ENCODE measurements around the gene FTO. TPM values are rescaled to one million over a fixed set of nuclear protein-coding genes. Genes with fewer than 3 reads are reported as not detected.

Gene FTO
- total RNA-seq, 1 experiment from 2014 or later: 125 TPM

DNA sequence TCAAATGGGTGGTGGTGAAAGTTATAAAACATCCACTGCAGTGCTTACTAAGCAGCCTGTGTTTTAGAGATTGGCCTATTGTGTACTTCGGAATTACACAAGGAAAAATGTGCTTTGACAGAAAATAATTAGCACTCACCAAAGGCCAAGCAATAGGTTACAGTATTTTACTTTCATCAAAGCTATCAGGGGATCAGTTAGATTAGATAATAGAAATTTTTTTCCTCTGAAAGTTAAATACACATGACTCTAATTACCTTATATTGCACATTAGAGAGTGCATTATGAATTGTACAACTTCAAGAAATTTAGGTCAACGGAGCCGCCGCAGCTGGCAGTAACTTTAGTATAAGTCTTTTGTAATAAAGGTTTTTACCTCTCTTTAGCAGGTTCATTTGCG is 232.6 kb downstream of the FTO start:
- Histone ChIP-seq H3K9ac (ENCODE audit: low read length) (no peak overlapping the region), H3K27me3 (ENCODE audit: low read length) (no peaks in the 10 kb centered on the region), H3K27ac (ENCODE audit: low read length) (no peak overlapping the region), H3K9me2 (replicated peaks; ENCODE audit: insufficient read depth, low read length) (no peaks in the 10 kb centered on the region), H3K36me3 (ENCODE audit: insufficient read depth, low read length) (peaks cover 5% of the 10 kb centered on the region; the same call in 1 of the 2 replicates), H3K4me2 (ENCODE audit: low read depth, low read length, poor library complexity, severe bottlenecking) (no peak overlapping the region), H3K4me3 (ENCODE audit: low read length) (no peak overlapping the region), H3K79me2 (ENCODE audit: low read length) (peaks cover 11% of the 10 kb centered on the region), H4K20me1 (ENCODE audit: insufficient read depth, low read depth, low read length) (no peaks in the 10 kb centered on the region), H3K9me3 (ENCODE audit: low read length) (no peaks in the 10 kb centered on the region), H3K4me1 (ENCODE audit: low read length) (no peaks in the 10 kb centered on the region), H2AFZ (ENCODE audit: low read length) (no peak overlapping the region)
- no peak for DNase-seq

GRCh38 chr16:53937161-53937880 is 233.4 kb downstream of the FTO start:
- Histone ChIP-seq H4K20me1 (ENCODE audit: insufficient read depth, low read depth, low read length) (no peaks in the 10 kb centered on the region), H3K4me3 (ENCODE audit: low read length) (no peak overlapping the region), H3K27me3 (ENCODE audit: low read length) (no peaks in the 10 kb centered on the region), H2AFZ (ENCODE audit: low read length) (no peak overlapping the region), H3K27ac (ENCODE audit: low read length) (no peak overlapping the region), H3K9ac (ENCODE audit: low read length) (no peak overlapping the region), H3K79me2 (ENCODE audit: low read length) (peaks cover 10% of the 10 kb centered on the region; the same call in 1 of the 2 replicates), H3K4me1 (ENCODE audit: low read length) (no peaks in the 10 kb centered on the region), H3K36me3 (ENCODE audit: insufficient read depth, low read length) (peaks cover 5% of the 10 kb centered on the region; the same call in 1 of the 2 replicates), H3K9me2 (replicated peaks; ENCODE audit: insufficient read depth, low read length) (no peaks in the 10 kb centered on the region), H3K4me2 (ENCODE audit: low read depth, low read length, poor library complexity, severe bottlenecking) (no peak overlapping the region), H3K9me3 (ENCODE audit: low read length) (no peaks in the 10 kb centered on the region)
- no peak for DNase-seq

DNA sequence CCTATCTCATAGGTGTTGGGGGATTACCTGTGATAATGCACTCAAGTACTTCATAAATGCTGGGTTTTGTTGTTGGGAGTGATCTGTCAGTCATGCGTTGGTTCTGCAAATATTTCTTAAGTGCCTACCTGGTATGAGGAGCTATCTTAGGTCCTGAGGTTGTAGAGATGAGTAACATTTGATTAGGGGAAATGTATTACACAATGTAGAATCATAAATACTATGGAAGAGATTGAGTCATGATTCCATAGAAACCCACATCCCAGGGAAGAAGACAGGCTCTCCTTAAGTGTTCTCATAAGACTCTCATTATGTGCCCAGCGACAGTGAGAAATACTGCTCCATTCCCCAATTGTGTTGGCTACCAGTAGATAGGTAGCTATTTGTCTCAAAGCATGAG is 240.1 kb downstream of the FTO start:
- Histone ChIP-seq H3K4me3 (ENCODE audit: low read length) (no peak overlapping the region), H3K4me1 (ENCODE audit: low read length) (peaks cover 46% of the 10 kb centered on the region), H3K27ac (ENCODE audit: low read length) (0 out of 2 replicates have a peak overlapping the region, but pooled peaks have one; percentile 6), H3K9me3 (ENCODE audit: low read length) (no peaks in the 10 kb centered on the region), H3K36me3 (ENCODE audit: insufficient read depth, low read length) (no peaks in the 10 kb centered on the region), H3K27me3 (ENCODE audit: low read length) (no peaks in the 10 kb centered on the region), H3K79me2 (ENCODE audit: low read length) (peaks cover 42% of the 10 kb centered on the region), H3K4me2 (ENCODE audit: low read depth, low read length, poor library complexity, severe bottlenecking) (peak overlapping the region; percentile 37), H2AFZ (ENCODE audit: low read length) (no peak overlapping the region), H4K20me1 (ENCODE audit: insufficient read depth, low read depth, low read length) (no peaks in the 10 kb centered on the region), H3K9me2 (replicated peaks; ENCODE audit: insufficient read depth, low read length) (no peaks in the 10 kb centered on the region), H3K9ac (ENCODE audit: low read length) (no peak overlapping the region)
- DNase-seq: no peak

DNA sequence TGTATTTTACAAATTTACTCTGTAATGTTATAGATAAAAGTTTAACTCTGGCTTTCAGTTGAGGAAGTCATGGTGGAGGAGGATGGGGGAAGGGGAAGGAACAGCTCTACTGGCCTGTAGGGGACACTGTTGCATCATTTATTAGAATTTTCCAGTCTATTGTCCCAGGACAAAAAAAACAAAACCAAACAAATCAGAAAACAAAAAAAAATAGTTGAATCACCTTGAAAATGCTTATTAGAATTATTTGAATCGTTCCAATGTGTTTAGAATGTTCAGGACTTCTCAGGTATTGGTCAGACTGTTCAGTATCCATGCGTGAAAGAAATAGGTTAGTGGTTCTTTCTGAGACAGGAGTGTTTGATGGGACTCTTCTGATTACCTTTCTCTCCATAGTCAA is 242.0 kb downstream of the FTO start:
- peak; percentile 83 for DNase-seq
- Histone ChIP-seq H3K4me3 (ENCODE audit: low read length) (no peak overlapping the region), H3K27me3 (ENCODE audit: low read length) (no peaks in the 10 kb centered on the region), H3K4me1 (ENCODE audit: low read length) (peaks cover 64% of the 10 kb centered on the region), H3K27ac (ENCODE audit: low read length) (no peak overlapping the region), H3K4me2 (ENCODE audit: low read depth, low read length, poor library complexity, severe bottlenecking) (no peak overlapping the region), H3K36me3 (ENCODE audit: insufficient read depth, low read length) (no peaks in the 10 kb centered on the region), H3K79me2 (ENCODE audit: low read length) (peaks cover 53% of the 10 kb centered on the region), H3K9me3 (ENCODE audit: low read length) (no peaks in the 10 kb centered on the region), H3K9ac (ENCODE audit: low read length) (no peak overlapping the region), H4K20me1 (ENCODE audit: insufficient read depth, low read depth, low read length) (no peaks in the 10 kb centered on the region), H3K9me2 (replicated peaks; ENCODE audit: insufficient read depth, low read length) (no peaks in the 10 kb centered on the region), H2AFZ (ENCODE audit: low read length) (no peak overlapping the region)

DNA sequence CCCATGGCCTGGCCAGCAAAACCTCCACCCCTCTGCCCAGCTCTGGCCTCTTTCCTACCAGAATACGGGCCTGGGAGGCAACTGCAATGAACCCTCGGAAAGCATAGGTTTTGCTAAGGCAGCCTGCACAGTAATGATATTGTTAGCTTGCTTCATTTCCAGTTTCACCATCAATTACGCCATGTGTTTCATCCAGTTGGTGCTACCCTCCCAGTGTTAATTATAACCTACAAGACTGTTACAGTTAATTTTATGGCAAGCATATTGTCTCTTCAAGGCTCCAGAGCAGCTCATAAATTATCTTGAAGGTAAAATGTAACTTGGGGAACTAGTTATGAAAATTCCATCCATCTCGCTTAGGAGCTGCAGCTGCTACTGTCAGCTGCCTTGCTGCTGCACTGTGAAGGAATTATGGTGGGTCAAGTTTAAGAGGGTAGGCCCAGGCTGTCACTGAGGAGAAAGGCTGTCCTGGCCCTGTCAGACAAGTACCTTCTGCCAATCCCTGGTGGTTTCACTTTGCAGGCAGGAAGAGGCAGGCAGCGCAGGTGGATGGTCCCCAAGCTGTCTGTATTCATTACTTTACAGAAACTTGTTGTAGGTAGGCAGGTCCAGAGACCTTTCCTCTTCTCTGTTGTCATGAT is 242.9 kb downstream of the FTO start:
- no peak for DNase-seq
- Histone ChIP-seq H3K9me2 (replicated peaks; ENCODE audit: insufficient read depth, low read length) (no peaks in the 10 kb centered on the region), H3K27ac (ENCODE audit: low read length) (no peak overlapping the region), H3K27me3 (ENCODE audit: low read length) (no peaks in the 10 kb centered on the region), H3K4me3 (ENCODE audit: low read length) (no peak overlapping the region), H4K20me1 (ENCODE audit: insufficient read depth, low read depth, low read length) (no peaks in the 10 kb centered on the region), H2AFZ (ENCODE audit: low read length) (no peak overlapping the region), H3K4me1 (ENCODE audit: low read length) (peaks cover 73% of the 10 kb centered on the region), H3K9me3 (ENCODE audit: low read length) (no peaks in the 10 kb centered on the region), H3K4me2 (ENCODE audit: low read depth, low read length, poor library complexity, severe bottlenecking) (no peak overlapping the region), H3K9ac (ENCODE audit: low read length) (no peak overlapping the region), H3K79me2 (ENCODE audit: low read length) (peaks cover 62% of the 10 kb centered on the region), H3K36me3 (ENCODE audit: insufficient read depth, low read length) (no peaks in the 10 kb centered on the region)

- Histone ChIP-seq H2AFZ (ENCODE audit: low read length) (no peak overlapping the region), H3K27me3 (ENCODE audit: low read length) (no peaks in the 10 kb centered on the region), H3K4me2 (ENCODE audit: low read depth, low read length, poor library complexity, severe bottlenecking) (no peak overlapping the region), H4K20me1 (ENCODE audit: insufficient read depth, low read depth, low read length) (no peaks in the 10 kb centered on the region), H3K9me2 (replicated peaks; ENCODE audit: insufficient read depth, low read length) (no peaks in the 10 kb centered on the region), H3K9me3 (ENCODE audit: low read length) (no peaks in the 10 kb centered on the region), H3K4me1 (ENCODE audit: low read length) (peaks cover 80% of the 10 kb centered on the region), H3K9ac (ENCODE audit: low read length) (no peak overlapping the region), H3K79me2 (ENCODE audit: low read length) (peaks cover 65% of the 10 kb centered on the region), H3K36me3 (ENCODE audit: insufficient read depth, low read length) (no peaks in the 10 kb centered on the region), H3K4me3 (ENCODE audit: low read length) (no peak overlapping the region), H3K27ac (ENCODE audit: low read length) (no peak overlapping the region)
- no peak for DNase-seq
These were observed 243.7 kb downstream of the FTO start for GRCh38 chr16:53947642-53948041.

DNA sequence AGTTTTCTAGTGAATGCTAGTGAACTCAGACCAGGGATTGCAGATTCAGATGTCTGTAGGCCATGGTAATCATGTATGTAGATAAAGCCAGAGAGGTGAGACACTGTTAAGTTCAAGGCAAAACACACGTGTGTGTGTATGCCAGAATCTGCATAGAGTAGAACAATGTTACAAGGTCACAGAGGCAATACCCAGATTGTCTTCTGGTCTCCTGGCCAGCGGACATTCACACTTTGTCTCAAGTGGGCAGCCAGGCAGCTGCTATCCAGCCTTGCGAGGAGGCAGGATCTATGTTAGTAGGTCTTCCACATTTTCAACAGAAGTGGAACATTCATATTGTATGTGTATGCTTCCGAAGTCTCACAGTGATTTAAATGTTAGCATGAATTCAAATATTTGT is 244.4 kb downstream of the FTO start:
- Histone ChIP-seq H3K27ac (ENCODE audit: low read length) (no peak overlapping the region), H4K20me1 (ENCODE audit: insufficient read depth, low read depth, low read length) (no peaks in the 10 kb centered on the region), H3K9me3 (ENCODE audit: low read length) (no peaks in the 10 kb centered on the region), H3K4me3 (ENCODE audit: low read length) (no peak overlapping the region), H3K27me3 (ENCODE audit: low read length) (no peaks in the 10 kb centered on the region), H3K9me2 (replicated peaks; ENCODE audit: insufficient read depth, low read length) (no peaks in the 10 kb centered on the region), H3K9ac (ENCODE audit: low read length) (no peak overlapping the region), H3K4me2 (ENCODE audit: low read depth, low read length, poor library complexity, severe bottlenecking) (no peak overlapping the region), H2AFZ (ENCODE audit: low read length) (no peak overlapping the region), H3K79me2 (ENCODE audit: low read length) (peaks cover 72% of the 10 kb centered on the region), H3K4me1 (ENCODE audit: low read length) (peaks cover 78% of the 10 kb centered on the region), H3K36me3 (ENCODE audit: insufficient read depth, low read length) (no peaks in the 10 kb centered on the region)
- no peak for DNase-seq

- Histone ChIP-seq H3K79me2 (ENCODE audit: low read length) (peaks cover 74% of the 10 kb centered on the region), H3K9me3 (ENCODE audit: low read length) (no peaks in the 10 kb centered on the region), H3K9ac (ENCODE audit: low read length) (no peak overlapping the region), H4K20me1 (ENCODE audit: insufficient read depth, low read depth, low read length) (no peaks in the 10 kb centered on the region), H3K4me2 (ENCODE audit: low read depth, low read length, poor library complexity, severe bottlenecking) (peak overlapping the region; percentile 81), H3K9me2 (replicated peaks; ENCODE audit: insufficient read depth, low read length) (no peaks in the 10 kb centered on the region), H3K27me3 (ENCODE audit: low read length) (no peaks in the 10 kb centered on the region), H3K4me3 (ENCODE audit: low read length) (peak overlapping the region; percentile 58; the same call in 1 of the 2 replicates), H3K36me3 (ENCODE audit: insufficient read depth, low read length) (no peaks in the 10 kb centered on the region), H3K27ac (ENCODE audit: low read length) (peak overlapping the region; percentile 68), H2AFZ (ENCODE audit: low read length) (no peak overlapping the region), H3K4me1 (ENCODE audit: low read length) (peaks cover 72% of the 10 kb centered on the region)
- DNase-seq: no peak
These were observed 244.9 kb downstream of the FTO start for GRCh38 chr16:53948734-53949430.

Data from Karpas-422 (cell line).